Activated CD8-positive, alpha-beta memory T cell treated with anti-CD3 and anti-CD28 coated beads, Interleukin-2, amount 50 U/mL, for 24 hours (primary cell): ENCODE results near the gene PRKCA.
"Not testable (repeated sequence)": the region's sequence is repeated elsewhere in the genome, so short reads cannot be mapped to it uniquely, and the experiment has no call there.

Experiments
- DNase-seq: peaks from one replicate; pipeline ENCODE4 v3.0.0-alpha.2; 2020; ENCODE audit errors: extremely low read depth

The PRKCA gene

DNA sequence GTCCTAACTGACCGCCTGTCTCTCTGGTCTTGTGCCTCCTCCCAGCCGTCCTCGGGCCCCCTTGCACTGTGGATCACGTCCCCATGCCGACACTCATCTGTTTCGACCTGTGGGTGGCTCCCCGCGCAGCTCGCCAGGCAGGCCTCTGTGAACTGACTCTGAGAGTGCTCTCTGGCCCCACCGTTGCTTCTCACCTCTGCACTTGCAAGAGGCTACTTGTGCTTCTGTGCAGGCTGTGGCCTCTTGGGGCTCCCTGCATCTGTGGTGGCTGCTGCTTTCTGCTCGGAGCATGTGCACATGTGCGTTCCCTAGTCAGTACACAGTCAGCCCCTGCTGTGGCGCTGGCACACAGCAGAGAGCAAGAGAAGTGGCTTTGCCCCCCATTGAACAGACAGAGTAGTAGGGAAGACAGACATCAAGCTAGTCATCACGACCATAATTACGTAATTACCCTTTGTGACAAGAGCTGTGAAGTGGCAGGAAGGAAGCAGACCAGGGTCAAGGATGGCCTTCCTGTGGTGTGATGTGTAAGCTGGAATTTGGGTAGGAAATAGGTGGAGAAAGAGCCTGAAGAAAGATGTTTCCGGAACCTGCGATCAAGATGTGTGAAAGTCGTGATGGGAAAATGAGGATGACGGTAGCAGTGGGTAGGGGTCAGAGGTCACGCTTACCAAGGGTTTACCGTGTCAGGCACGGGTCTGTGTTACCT, 276.5 kb downstream of the PRKCA start:
- DNase-seq: no peak

DNA sequence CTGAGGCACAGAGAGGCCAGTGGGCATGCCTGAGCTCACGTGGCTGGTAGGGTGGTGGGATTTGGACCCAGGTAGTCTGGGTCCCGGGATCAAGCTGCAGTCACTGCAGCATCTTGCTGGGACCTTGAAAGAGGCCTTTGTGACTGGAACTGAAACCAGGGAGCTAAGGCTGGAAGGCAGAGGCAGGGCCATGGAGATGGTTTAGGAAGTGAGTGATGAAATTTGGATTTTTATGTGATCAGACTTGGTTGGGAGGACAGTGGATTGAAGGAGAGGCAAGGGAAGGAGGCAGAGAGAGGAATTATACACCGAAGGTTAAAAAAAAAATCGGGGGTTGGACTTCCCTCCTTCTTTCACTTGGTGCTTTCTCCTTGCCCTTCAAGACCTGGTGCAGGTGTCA, 277.1 kb downstream of the PRKCA start:
- DNase-seq: no peak

GRCh38 chr17:66580184-66580955, 278.0 kb downstream of the PRKCA start:
- no peak for DNase-seq

DNA sequence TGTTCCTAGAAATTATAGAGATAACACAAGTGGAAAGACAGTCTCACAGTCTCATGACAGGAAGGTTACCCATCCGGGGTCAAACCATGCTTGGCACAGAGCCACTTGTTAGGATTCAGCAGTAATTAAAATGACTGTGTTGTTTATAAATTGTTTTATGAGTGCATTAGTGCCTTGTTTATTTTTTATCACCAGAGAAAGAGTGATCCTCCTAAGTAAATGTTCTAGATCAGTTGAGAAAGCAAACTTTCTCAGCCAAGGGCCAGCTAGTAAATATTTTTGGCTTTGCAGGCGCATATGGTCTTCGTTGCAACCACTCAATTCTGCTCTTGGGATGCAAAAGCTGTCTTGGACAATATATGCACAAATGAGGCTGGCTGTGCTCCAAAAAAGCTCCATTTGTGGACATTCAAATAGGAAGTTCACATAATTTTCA, 278.6 kb downstream of the PRKCA start:
- DNase-seq: no peak

DNA sequence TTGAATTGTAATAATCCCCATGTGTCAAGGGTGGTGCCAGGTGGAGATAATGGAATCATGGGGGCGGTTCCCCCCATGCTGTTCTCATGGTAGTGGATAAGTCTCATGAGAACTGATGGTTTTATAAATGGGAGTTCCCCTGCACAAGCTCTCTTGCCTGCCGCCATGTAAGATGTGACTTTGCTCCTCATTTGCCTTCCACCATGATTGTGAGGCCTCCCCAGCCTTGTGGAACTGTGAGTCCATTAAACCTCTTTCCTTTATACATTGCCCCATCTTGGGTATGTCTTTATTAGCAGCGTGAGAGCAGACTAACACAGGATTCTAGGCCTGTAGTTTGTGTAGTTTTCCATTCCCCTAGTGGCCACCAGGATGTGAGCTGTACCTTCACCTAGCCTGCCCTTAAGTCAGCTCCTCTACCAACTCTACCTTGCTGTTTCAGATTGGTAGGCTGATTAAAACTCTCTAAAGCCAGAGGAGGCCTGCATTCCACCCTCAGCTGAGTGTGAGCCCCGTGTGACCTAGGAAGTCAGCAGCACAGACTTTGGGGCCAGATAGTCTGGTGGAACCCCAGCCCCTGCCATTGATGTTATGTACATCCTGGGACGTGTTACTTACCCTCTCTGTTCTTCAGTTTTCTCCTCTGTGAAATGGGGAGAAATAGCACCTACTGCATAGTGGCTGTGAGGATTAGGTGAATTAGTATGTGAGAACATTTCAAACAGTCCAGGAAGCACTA, 280.1 kb downstream of the PRKCA start:
- DNase-seq: no peak

- no peak for DNase-seq
Observed at GRCh38 chr17:66583112-66583748, 280.8 kb downstream of the PRKCA start.

- no peak for DNase-seq
Observed at GRCh38 chr17:66584927-66585326, 282.5 kb downstream of the PRKCA start.

DNA sequence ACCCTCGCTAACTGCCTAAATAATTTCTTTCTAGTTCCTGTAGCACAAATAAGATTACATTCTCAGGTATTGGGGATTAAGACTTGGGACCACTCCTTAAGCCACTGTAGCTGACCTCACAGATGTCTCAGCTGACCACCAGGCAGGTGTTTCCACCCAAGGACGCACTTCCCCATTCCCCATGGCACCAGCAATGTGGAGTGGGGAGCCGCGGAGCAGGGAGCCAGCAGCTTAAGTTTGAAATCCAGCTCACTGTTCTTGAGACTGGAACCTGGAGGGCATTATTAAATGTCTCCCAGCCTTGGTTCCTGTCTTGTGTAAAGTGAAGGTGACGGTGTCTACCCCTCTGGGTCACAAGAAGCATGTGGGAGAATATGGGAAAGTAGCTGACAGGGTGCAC, 283.1 kb downstream of the PRKCA start:
- no peak for DNase-seq

DNA sequence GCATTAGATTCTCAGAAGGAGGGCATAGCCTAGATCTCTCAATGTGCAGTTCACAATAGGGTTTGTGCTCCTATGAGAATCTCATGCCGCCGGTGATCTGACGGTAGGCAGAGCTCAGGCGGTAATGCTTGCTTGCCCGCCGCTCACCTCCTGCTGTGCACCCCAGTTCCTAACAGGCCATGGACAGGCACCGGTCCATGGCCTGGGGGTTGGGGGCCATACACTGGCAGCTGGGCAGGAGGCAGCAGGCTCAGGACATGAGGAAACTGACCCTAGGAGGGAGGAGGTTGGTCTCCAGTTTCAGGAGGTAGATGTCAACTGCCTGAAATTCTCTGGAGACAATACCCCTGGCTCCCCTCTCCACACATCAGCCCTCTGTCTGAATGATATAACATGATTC, 287.5 kb downstream of the PRKCA start:
- DNase-seq: no peak

DNA sequence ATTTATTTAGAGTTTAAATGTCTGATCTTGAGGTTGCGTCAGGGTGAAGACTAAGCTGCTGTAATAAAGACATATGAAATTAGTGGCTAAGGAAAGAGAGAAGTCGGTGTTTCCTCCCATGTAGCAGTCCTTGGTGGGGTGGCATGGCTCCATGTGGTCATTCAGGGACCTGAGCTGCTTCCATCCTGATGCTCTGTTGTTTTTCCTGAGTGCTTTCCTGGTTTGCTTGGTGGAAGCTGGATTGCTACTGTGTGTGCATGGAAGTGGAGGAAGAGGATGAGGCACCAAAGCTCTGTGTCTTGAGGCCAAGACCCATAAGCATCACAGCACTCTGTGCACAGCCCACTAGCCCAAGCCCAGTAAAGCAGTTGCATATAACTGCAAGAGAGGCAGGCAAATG, 290.7 kb downstream of the PRKCA start:
- DNase-seq: no peak

DNA sequence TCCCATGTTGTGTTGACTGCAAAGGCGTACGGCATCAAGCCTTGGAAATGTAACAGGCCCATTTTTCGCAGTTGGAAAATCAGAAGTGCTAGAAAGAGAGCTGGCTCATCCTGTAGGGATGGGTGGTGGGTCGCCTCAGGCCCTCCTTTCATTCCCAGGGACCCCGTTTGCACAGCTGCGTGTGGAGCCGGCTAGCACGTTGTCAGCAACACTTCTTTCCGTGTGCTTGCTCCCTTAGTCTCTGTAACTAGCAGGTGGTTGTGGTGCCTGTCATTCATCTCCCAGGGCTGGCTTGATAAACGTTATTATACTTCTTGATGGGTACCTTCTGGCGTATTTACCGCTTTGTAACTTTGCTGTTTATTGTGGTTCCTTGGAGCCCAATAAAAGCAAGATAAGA, 293.5 kb downstream of the PRKCA start:
- DNase-seq: no peak

DNA sequence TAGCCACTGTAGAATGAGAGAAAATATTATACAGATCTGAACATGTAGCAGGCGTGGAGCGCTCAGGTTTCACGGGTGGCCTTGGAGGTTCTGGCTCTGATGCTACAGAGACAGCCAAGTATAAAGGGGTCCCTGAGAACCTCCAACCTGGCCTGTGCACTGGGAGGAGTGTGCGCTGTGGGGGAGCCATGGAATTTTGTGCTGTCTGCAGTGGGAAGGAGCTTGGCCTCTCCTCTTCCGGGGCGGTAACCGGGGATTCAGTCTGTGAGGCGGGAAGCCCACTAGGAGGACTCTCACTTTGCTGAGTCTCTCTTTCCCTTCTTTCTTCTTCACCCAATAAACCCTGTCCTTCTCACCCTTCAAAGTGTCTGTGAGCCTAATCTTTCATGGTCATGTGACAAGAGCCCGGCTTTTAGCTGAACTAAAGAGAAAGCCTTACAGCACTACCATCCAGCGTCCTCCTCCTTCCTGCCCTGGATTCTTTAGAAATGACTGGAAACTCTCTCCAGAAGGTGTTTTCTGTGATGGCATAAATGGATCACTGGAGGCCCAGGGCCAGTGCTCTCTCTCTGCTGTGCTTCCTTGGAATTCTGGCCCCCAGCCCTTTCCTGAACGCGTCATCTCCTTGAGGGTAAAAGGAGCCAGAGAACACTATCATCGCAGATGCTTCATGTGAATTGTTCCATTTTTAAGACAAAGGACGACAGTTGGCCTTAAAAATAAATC, 300.4 kb downstream of the PRKCA start:
- DNase-seq: no peak

- no peak for DNase-seq
Observed at GRCh38 chr17:66604376-66604775, 302.0 kb downstream of the PRKCA start.

DNA sequence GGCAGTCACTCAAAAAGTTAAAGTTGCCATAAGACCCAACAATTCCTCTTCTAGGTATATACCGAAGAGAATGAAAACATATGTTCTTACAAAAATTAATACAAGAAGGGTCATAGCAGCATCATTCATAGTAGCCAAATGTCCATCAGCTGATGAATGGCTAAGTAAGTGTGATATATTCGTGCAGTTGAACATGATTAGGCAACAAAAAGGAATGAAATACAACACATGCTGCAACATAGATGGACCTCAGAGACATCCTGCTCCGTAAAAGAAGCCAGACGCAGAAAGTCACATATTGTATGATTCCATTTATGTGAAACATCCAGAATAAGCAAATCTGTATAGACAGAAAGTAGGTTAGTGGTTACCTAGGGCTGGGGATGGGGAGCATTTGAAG, 303.1 kb downstream of the PRKCA start:
- no peak for DNase-seq

GRCh38 chr17:66610361-66611133, 308.1 kb downstream of the PRKCA start:
- DNase-seq: no peak

GRCh38 chr17:66611397-66611796, 309.0 kb downstream of the PRKCA start:
- no peak for DNase-seq

DNA sequence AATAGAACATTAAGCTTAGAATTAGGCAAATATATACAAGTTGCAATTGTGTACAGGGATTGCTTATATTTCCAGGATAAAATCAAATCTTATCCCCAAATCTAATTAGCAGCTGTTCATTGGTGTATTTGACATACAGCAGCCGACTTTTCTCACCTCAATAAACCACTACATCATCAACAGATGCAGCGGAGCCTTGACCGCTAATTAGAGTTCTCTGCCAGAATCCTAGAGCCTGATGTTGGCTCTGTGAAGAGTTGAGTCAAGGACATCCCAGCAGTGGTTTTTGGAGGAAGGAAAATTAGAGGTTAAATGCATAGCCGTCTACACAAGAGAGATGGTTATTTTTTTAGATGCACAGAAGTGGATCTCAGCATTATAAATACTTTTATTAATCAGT, 310.6 kb downstream of the PRKCA start:
- DNase-seq: no peak

- DNase-seq: no peak
Observed at GRCh38 chr17:66614469-66614868, 312.1 kb downstream of the PRKCA start.

DNA sequence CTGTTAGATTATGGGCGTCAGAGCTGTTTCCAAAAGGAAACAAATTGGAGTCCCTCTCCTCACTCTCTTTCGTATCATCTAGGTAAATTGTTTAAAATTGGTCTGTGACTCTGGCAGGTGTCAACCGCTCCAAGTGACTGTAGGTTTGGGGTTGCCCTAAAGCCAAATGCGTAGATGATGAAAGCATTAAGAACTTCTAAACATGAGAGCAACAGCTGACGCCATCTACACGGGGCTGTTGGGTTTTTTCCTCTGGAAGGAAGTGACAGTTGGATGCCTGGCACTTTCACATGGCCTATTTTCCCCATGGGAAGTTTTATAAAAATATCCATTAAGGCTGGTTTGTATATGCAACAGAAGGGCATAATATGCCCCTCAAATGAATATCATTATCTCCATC, 316.8 kb downstream of the PRKCA start:
- no peak for DNase-seq

GRCh38 chr17:66620528-66620927, 318.1 kb downstream of the PRKCA start:
- no peak for DNase-seq

- not testable (repeated sequence) for DNase-seq
Observed at GRCh38 chr17:66624630-66625029, 322.2 kb downstream of the PRKCA start.
